Panc1 (cell line): ENCODE measurements around the gene GBP7. TPM values are rescaled to one million over a fixed set of nuclear protein-coding genes. Genes with fewer than 3 reads are reported as not detected.

Source experiments
- total RNA-seq: library from RNA; stranded (reverse); gene quantifications from one replicate; pipeline ENCODE4 v1.2.1, GENCODE V29; 2021; ENCODE audit not compliant: unreplicated experiment

The GBP7 gene
- total RNA-seq, 1 experiment from 2014 or later: not detected

Other genes starting within 250 kb of the GBP7 start
- 18.5 TPM for gene KYAT3, start 183.4 kb downstream of the GBP7 start, total RNA-seq
- gene RBMXL1, start 183.4 kb downstream of the GBP7 start, total RNA-seq: 9.6 TPM
- gene GBP3, start 153.1 kb downstream of the GBP7 start, total RNA-seq: 2.5 TPM
- 0.80 TPM for gene GBP1, start 110.8 kb downstream of the GBP7 start, total RNA-seq
- gene GBP2, start 49.9 kb downstream of the GBP7 start, total RNA-seq: 3.0 TPM
- gene GBP4, start 22.9 kb upstream of the GBP7 start, total RNA-seq: 3.3 TPM
- 0.10 TPM for gene GBP5, start 96.9 kb upstream of the GBP7 start, total RNA-seq
- gene GBP6, start 188.1 kb upstream of the GBP7 start, total RNA-seq: not detected